Adipose tissue (tissue), 3 donors: Measurements from ENCODE around the gene ARMH1. TPM values are rescaled to one million over a fixed set of nuclear protein-coding genes. Genes with fewer than 3 reads are reported as not detected.

Experiments
- H3K27ac ChIP-seq: one replicate; pipeline ENCODE4 v1.5.1; 2013; ENCODE audit warnings: low read depth, low read length
- WGBS, 3 donors: extraction: QIAGEN DNeasy Blood & Tissue Kit; methylation state at CpG; one replicate each; pipeline ENCODE4 v1.1.7; 2013; 5-methylcytosine and 5-hydroxymethylcytosine counted together
- polyA plus RNA-seq, 3 donors: library from polyadenylated mRNA; stranded (reverse); fragments of 200-250 nt; gene quantifications; one replicate each; pipeline ENCODE4 v1.2.3, GENCODE V29; 2013
- donor health status: healthy with polysubstance abuse.
- donor health status: Bipolar disorder and iron deficiency.
- donor health status: healthy.

The ARMH1 gene
- polyA plus RNA-seq, 3 donors: 0.56 to 5.1 (median 4.4) TPM

- no peak overlapping the region for H3K27ac ChIP-seq
- 80 to 91% (median 90%) methylated on average over 3 of the region's 3 CpGs for WGBS, 3 donors
Observed at GRCh38 chr1:44642925-44643324, 31.6 kb upstream of the ARMH1 start.

- H3K27ac ChIP-seq: no peak overlapping the region
- WGBS, 3 donors: 71 to 90% (median 89%) methylated on average over 9 of the region's 9 CpGs
Observed at GRCh38 chr1:44643721-44644334, 30.7 kb upstream of the ARMH1 start.

- H3K27ac ChIP-seq: no peak overlapping the region
- 90 to 92% (median 92%) methylated on average over 7 of the region's 7 CpGs for WGBS, 3 donors
Observed at GRCh38 chr1:44644806-44645205, 29.7 kb upstream of the ARMH1 start.

GRCh38 chr1:44645476-44646244 is 28.9 kb upstream of the ARMH1 start:
- 65 to 80% (median 74%) methylated on average over 18 of the region's 18 CpGs for WGBS, 3 donors
- H3K27ac ChIP-seq: no peak overlapping the region

GRCh38 chr1:44646261-44647110 is 28.0 kb upstream of the ARMH1 start:
- WGBS, 3 donors: 81 to 91% (median 82%) methylated on average over 26 to 28 of the region's 28 CpGs
- H3K27ac ChIP-seq: no peak overlapping the region

- 84 to 89% (median 89%) methylated on average over 2 of the region's 2 CpGs for WGBS, 3 donors
- H3K27ac ChIP-seq: no peak overlapping the region
Observed at GRCh38 chr1:44647896-44648295, 26.6 kb upstream of the ARMH1 start.

GRCh38 chr1:44648529-44649250 is 25.8 kb upstream of the ARMH1 start:
- H3K27ac ChIP-seq: no peak overlapping the region
- WGBS, 3 donors: 87 to 94% (median 87%) methylated on average over 13 of the region's 13 CpGs

GRCh38 chr1:44649788-44650158 is 24.7 kb upstream of the ARMH1 start:
- WGBS, 3 donors: 79 to 88% (median 87%) methylated on average over 13 of the region's 13 CpGs
- H3K27ac ChIP-seq: no peak overlapping the region

- 79 to 91% (median 84%) methylated on average over 23 of the region's 23 CpGs for WGBS, 3 donors
- H3K27ac ChIP-seq: no peak overlapping the region
Observed at GRCh38 chr1:44650159-44650831, 24.2 kb upstream of the ARMH1 start.

GRCh38 chr1:44651069-44651468 is 23.4 kb upstream of the ARMH1 start:
- 81 to 87% (median 84%) methylated on average over 8 of the region's 8 CpGs for WGBS, 3 donors

GRCh38 chr1:44652445-44653106 is 21.9 kb upstream of the ARMH1 start:
- WGBS, 3 donors: 46 to 64% (median 48%) methylated on average over 7 of the region's 7 CpGs
- H3K27ac ChIP-seq: no peak overlapping the region

More at GRCh38 chr1:44651069-44651468, 23.4 kb upstream of the ARMH1 start:
- H3K27ac ChIP-seq: no peak overlapping the region

- WGBS, 3 donors: 58 to 68% (median 68%) methylated on average over 11 of the region's 11 CpGs
Observed at GRCh38 chr1:44653107-44653964, 21.2 kb upstream of the ARMH1 start.

GRCh38 chr1:44654621-44655187 is 19.8 kb upstream of the ARMH1 start:
- H3K27ac ChIP-seq: no peak overlapping the region
- 92 to 95% (median 94%) methylated on average over 35 of the region's 35 CpGs for WGBS, 3 donors

More at GRCh38 chr1:44653107-44653964, 21.2 kb upstream of the ARMH1 start:
- no peak overlapping the region for H3K27ac ChIP-seq

- WGBS, 3 donors: 69 to 76% (median 76%) methylated on average over 5 of the region's 5 CpGs
- no peak overlapping the region for H3K27ac ChIP-seq
Observed at GRCh38 chr1:44655609-44656008, 18.9 kb upstream of the ARMH1 start.

GRCh38 chr1:44659566-44659965 is 14.9 kb upstream of the ARMH1 start:
- WGBS, 3 donors: 89 to 95% (median 91%) methylated on average over 3 to 4 of the region's 4 CpGs
- no peak overlapping the region for H3K27ac ChIP-seq

GRCh38 chr1:44660176-44660575 is 14.3 kb upstream of the ARMH1 start:
- H3K27ac ChIP-seq: no peak overlapping the region

More at GRCh38 chr1:44660176-44660575, 14.3 kb upstream of the ARMH1 start:
- WGBS, 3 donors: 26 to 73% (median 64%) methylated on average over 9 of the region's 9 CpGs
